ENCODE results near the gene ANXA2R.

The ANXA2R gene

GRCh38 chr5:42994555-42995359, 45.4 kb downstream of the ANXA2R start:
- DNase-seq = peak; percentile 92

- DNase-seq = no peak
Measured at GRCh38 chr5:42994246-42994554, 45.9 kb downstream of the ANXA2R start.

- DNase-seq = no peak
Measured at GRCh38 chr5:42993516-42994245, 46.4 kb downstream of the ANXA2R start.

- DNase-seq = peak; percentile 75
Measured at GRCh38 chr5:42992088-42992879, 47.8 kb downstream of the ANXA2R start.

GRCh38 chr5:42991404-42992087, 48.6 kb downstream of the ANXA2R start:
- DNase-seq = no peak

DNA sequence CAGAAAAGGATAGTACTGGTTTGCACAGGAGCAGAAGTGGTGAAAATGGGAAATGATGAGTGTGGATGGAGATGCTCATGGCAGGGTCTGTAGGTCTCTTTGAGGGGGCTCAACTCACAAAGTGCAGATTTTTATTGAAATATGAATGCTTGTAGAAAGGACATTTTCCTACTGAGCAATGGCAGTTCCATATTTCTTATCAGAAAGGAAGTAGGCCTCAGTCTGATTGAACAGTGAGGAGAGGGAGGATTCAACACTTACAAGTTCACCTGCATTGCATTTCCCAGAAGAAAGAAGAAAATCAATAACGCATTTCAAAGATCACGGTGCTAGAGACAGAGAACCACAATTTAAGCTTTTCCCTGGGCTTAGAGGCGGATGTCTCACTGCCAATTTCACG, 49.2 kb downstream of the ANXA2R start:
- no peak for DNase-seq

All from left hindlimb (tissue), 1 donor.